ENCODE data around the gene ANKMY1. TPM values are rescaled to one million over a fixed set of nuclear protein-coding genes. Genes with fewer than 3 reads are reported as not detected.

ANKMY1 gene
- total RNA-seq, 1 experiment from 2014 or later, result 85.7 TPM

- Histone ChIP-seq H3K36me3 (ENCODE audit: low read depth) (no peaks in the 10 kb centered on the region), H3K27ac (no peak overlapping the region), H3K79me2 (ENCODE audit: low read depth) (peaks cover 36% of the 10 kb centered on the region), H3K4me3 (no peak overlapping the region), H3K9me3 (ENCODE audit: insufficient read depth, low read depth) (no peaks in the 10 kb centered on the region), H3K27me3 (ENCODE audit: insufficient read depth, low read depth) (no peaks in the 10 kb centered on the region), H3K9me2 (ENCODE audit: insufficient read depth) (no peaks in the 10 kb centered on the region), H4K20me1 (ENCODE audit: insufficient read depth) (peaks cover 27% of the 10 kb centered on the region), H3F3A (ENCODE audit: insufficient read depth, low read depth) (peaks cover 8% of the 10 kb centered on the region; the same call in 1 of the 2 replicates), H3K4me1 (replicated peaks; ENCODE audit: insufficient read depth) (peaks cover 27% of the 10 kb centered on the region), H2AFZ (no peak overlapping the region), H3K4me2 (no peak overlapping the region; the same call in 1 of the 2 replicates)
- TF ChIP-seq CTCF (conservative IDR thresholded peaks at IDR 0.05) (no peak), EZH2 (IDR thresholded peaks at IDR 0.05; ENCODE audit: low read depth) (no peak)
- POLR2A ChIA-PET (ENCODE audit: unreplicated experiment), result interaction anchor here (0.7 to 1.1 kb wide), 2 partner anchors 11 to 205 kb away, joined by 3 read pairs; no protein-coding TSS in a partner anchor
- intact Hi-C loops (cut with micrococcal nuclease; ENCODE audit: unreplicated experiment), result loop anchor here (1.0 to 5.0 kb wide), 4 partner anchors 128 to 289 kb away; partner anchors contain the start of gene RNPEPL1
- CTCF ChIA-PET, result interaction anchor here (1.0 kb wide), 1 partner anchor 206 kb away, joined by 4 read pairs; no protein-coding TSS in a partner anchor
- no TSS peak for BruUV-seq (replicated peaks)
- no peak for DNase-seq
Observed at GRCh38 chr2:240438810-240439697, 118.7 kb downstream of the ANKMY1 start.

- intact Hi-C loops (cut with micrococcal nuclease; ENCODE audit: unreplicated experiment), result loop anchor here (1.0 to 5.0 kb wide), 4 partner anchors 129 to 288 kb away; partner anchors contain the start of gene RNPEPL1
- peaks cover 30% of the 10 kb centered on the region for H3K4me1 ChIP-seq (replicated peaks; ENCODE audit: insufficient read depth)
- no peak overlapping the region for H2AFZ ChIP-seq
- ChIA-PET POLR2A (ENCODE audit: unreplicated experiment) (interaction anchor here (0.6 to 1.1 kb wide), 3 partner anchors 12 to 204 kb away, joined by 3 to 4 read pairs (median 3); no protein-coding TSS in a partner anchor), CTCF (interaction anchor here (1.0 kb wide), 1 partner anchor 206 kb away, joined by 4 read pairs; no protein-coding TSS in a partner anchor)
- H3K9me2 ChIP-seq (ENCODE audit: insufficient read depth), result no peaks in the 10 kb centered on the region
- no peak overlapping the region for H3K4me3 ChIP-seq
- peak; percentile 53 to 91 for DNase-seq
- peak; percentile 98 for TF ChIP-seq CTCF (conservative IDR thresholded peaks at IDR 0.05)
- TF ChIP-seq EZH2 (IDR thresholded peaks at IDR 0.05; ENCODE audit: low read depth), result no peak
- no peaks in the 10 kb centered on the region for H3K27me3 ChIP-seq (ENCODE audit: insufficient read depth, low read depth)
- peaks cover 42% of the 10 kb centered on the region for H3K79me2 ChIP-seq (ENCODE audit: low read depth)
- H3K9me3 ChIP-seq (ENCODE audit: insufficient read depth, low read depth), result no peaks in the 10 kb centered on the region
- peaks cover 27% of the 10 kb centered on the region for H4K20me1 ChIP-seq (ENCODE audit: insufficient read depth)
- H3K36me3 ChIP-seq (ENCODE audit: low read depth), result no peaks in the 10 kb centered on the region
- H3K4me2 ChIP-seq, result peak overlapping the region; percentile 97
- H3F3A ChIP-seq (ENCODE audit: insufficient read depth, low read depth), result peaks cover 15% of the 10 kb centered on the region
- BruUV-seq (replicated peaks), result no TSS peak
- H3K27ac ChIP-seq, result no peak overlapping the region
Observed at GRCh38 chr2:240437861-240438809, 119.7 kb downstream of the ANKMY1 start.

- H3K4me1 ChIP-seq (replicated peaks; ENCODE audit: insufficient read depth), result peaks cover 36% of the 10 kb centered on the region
- no peaks in the 10 kb centered on the region for H3K9me2 ChIP-seq (ENCODE audit: insufficient read depth)
- H3K4me2 ChIP-seq, result peak overlapping the region; percentile 97
- intact Hi-C loops (cut with micrococcal nuclease; ENCODE audit: unreplicated experiment), result loop anchor here (5.0 kb wide), 2 partner anchors 130 to 135 kb away; partner anchors contain the start of gene RNPEPL1
- TF ChIP-seq EZH2 (IDR thresholded peaks at IDR 0.05; ENCODE audit: low read depth) (no peak), CTCF (conservative IDR thresholded peaks at IDR 0.05) (no peak)
- no peak overlapping the region for H2AFZ ChIP-seq
- no peak for DNase-seq
- no TSS peak for BruUV-seq (replicated peaks)
- peaks cover 27% of the 10 kb centered on the region for H4K20me1 ChIP-seq (ENCODE audit: insufficient read depth)
- peaks cover 15% of the 10 kb centered on the region for H3F3A ChIP-seq (ENCODE audit: insufficient read depth, low read depth)
- H3K36me3 ChIP-seq (ENCODE audit: low read depth), result no peaks in the 10 kb centered on the region
- H3K4me3 ChIP-seq, result no peak overlapping the region; the same call in 1 of the 2 replicates
- H3K27me3 ChIP-seq (ENCODE audit: insufficient read depth, low read depth), result no peaks in the 10 kb centered on the region
- CTCF ChIA-PET, result no interaction called here
- peaks cover 49% of the 10 kb centered on the region for H3K79me2 ChIP-seq (ENCODE audit: low read depth)
- no peak overlapping the region for H3K27ac ChIP-seq
- POLR2A ChIA-PET (ENCODE audit: unreplicated experiment), result interaction anchor here (0.6 kb wide), 1 partner anchor 21 kb away, joined by 4 read pairs; no protein-coding TSS in a partner anchor
- no peaks in the 10 kb centered on the region for H3K9me3 ChIP-seq (ENCODE audit: insufficient read depth, low read depth)
Observed at GRCh38 chr2:240437551-240437860, 120.3 kb downstream of the ANKMY1 start.
